ENCODE results near the gene OLFM1.

OLFM1 gene

GRCh38 chr9:135083241-135083810 is 4.1 kb upstream of the OLFM1 start:
- Mint-ChIP-seq H3K36me3 (ENCODE audit: insufficient read depth) (no peaks in the 10 kb centered on the region), H3K9me3 (no peaks in the 10 kb centered on the region), H3K4me3 (no peak overlapping the region), H3K27me3 (peaks cover 54% of the 10 kb centered on the region), H3K4me1 (no peaks in the 10 kb centered on the region), H3K27ac (ENCODE audit: low read depth) (no peak overlapping the region)
- DNase-seq (ENCODE audit: low spot score in 2 of 2) (no peak), ATAC-seq (replicated peaks; ENCODE audit: extremely low read depth, poor library complexity, severe bottlenecking) (no peak)

- H3K36me3 Mint-ChIP-seq (ENCODE audit: insufficient read depth) = no peaks in the 10 kb centered on the region
- no peak for DNase-seq (ENCODE audit: low spot score in 2 of 2)
- H3K9me3 Mint-ChIP-seq = no peaks in the 10 kb centered on the region
- ATAC-seq (replicated peaks; ENCODE audit: extremely low read depth, poor library complexity, severe bottlenecking) = no peak
- no peaks in the 10 kb centered on the region for H3K4me1 Mint-ChIP-seq
- peaks cover 49% of the 10 kb centered on the region for H3K27me3 Mint-ChIP-seq
- H3K4me3 Mint-ChIP-seq = no peak overlapping the region
- no peak overlapping the region for H3K27ac Mint-ChIP-seq (ENCODE audit: low read depth)
Measured at GRCh38 chr9:135083831-135084230, 3.6 kb upstream of the OLFM1 start.

- Mint-ChIP-seq H3K9me3 (no peaks in the 10 kb centered on the region), H3K36me3 (ENCODE audit: insufficient read depth) (no peaks in the 10 kb centered on the region), H3K4me3 (no peak overlapping the region), H3K27ac (ENCODE audit: low read depth) (no peak overlapping the region), H3K27me3 (peaks cover 45% of the 10 kb centered on the region), H3K4me1 (no peaks in the 10 kb centered on the region)
- no peak for DNase-seq (ENCODE audit: low spot score in 2 of 2)
- ATAC-seq (replicated peaks; ENCODE audit: extremely low read depth, poor library complexity, severe bottlenecking) = no peak
Measured at GRCh38 chr9:135084262-135084661, 3.2 kb upstream of the OLFM1 start.

GRCh38 chr9:135084881-135085760 is 2.3 kb upstream of the OLFM1 start:
- DNase-seq (ENCODE audit: low spot score in 2 of 2) (no peak), ATAC-seq (replicated peaks; ENCODE audit: extremely low read depth, poor library complexity, severe bottlenecking) (no peak)
- H3K9me3 Mint-ChIP-seq = no peaks in the 10 kb centered on the region
- H3K4me3 Mint-ChIP-seq = no peak overlapping the region
- H3K4me1 Mint-ChIP-seq = no peaks in the 10 kb centered on the region
- peaks cover 40% of the 10 kb centered on the region for H3K27me3 Mint-ChIP-seq
- H3K36me3 Mint-ChIP-seq (ENCODE audit: insufficient read depth) = no peaks in the 10 kb centered on the region
- no peak overlapping the region for H3K27ac Mint-ChIP-seq (ENCODE audit: low read depth)

GRCh38 chr9:135085830-135086546 is 1.5 kb upstream of the OLFM1 start:
- no peaks in the 10 kb centered on the region for H3K36me3 Mint-ChIP-seq (ENCODE audit: insufficient read depth)
- DNase-seq (ENCODE audit: low spot score in 2 of 2) (no peak), ATAC-seq (replicated peaks; ENCODE audit: extremely low read depth, poor library complexity, severe bottlenecking) (no peak)
- H3K4me1 Mint-ChIP-seq = no peaks in the 10 kb centered on the region
- H3K4me3 Mint-ChIP-seq = no peak overlapping the region
- no peaks in the 10 kb centered on the region for H3K9me3 Mint-ChIP-seq
- H3K27me3 Mint-ChIP-seq = peaks cover 40% of the 10 kb centered on the region
- H3K27ac Mint-ChIP-seq (ENCODE audit: low read depth) = no peak overlapping the region

- no peak overlapping the region for H3K27ac Mint-ChIP-seq (ENCODE audit: low read depth)
- H3K4me3 Mint-ChIP-seq = no peak overlapping the region
- H3K9me3 Mint-ChIP-seq = peaks cover 7% of the 10 kb centered on the region
- no peak for ATAC-seq (replicated peaks; ENCODE audit: extremely low read depth, poor library complexity, severe bottlenecking)
- no peaks in the 10 kb centered on the region for H3K36me3 Mint-ChIP-seq (ENCODE audit: insufficient read depth)
- no peaks in the 10 kb centered on the region for H3K4me1 Mint-ChIP-seq
- peaks cover 40% of the 10 kb centered on the region for H3K27me3 Mint-ChIP-seq
- DNase-seq (ENCODE audit: low spot score in 2 of 2) = no peak
Measured at GRCh38 chr9:135086597-135087488, 625 bp upstream of the OLFM1 start.

GRCh38 chr9:135087899-135088347 is 455 bp downstream of the OLFM1 start:
- Mint-ChIP-seq H3K9me3 (peaks cover 7% of the 10 kb centered on the region), H3K4me3 (no peak overlapping the region), H3K36me3 (ENCODE audit: insufficient read depth) (no peaks in the 10 kb centered on the region), H3K27ac (ENCODE audit: low read depth) (no peak overlapping the region), H3K27me3 (peaks cover 37% of the 10 kb centered on the region), H3K4me1 (no peaks in the 10 kb centered on the region)
- ATAC-seq (replicated peaks; ENCODE audit: extremely low read depth, poor library complexity, severe bottlenecking) = no peak
- no peak for DNase-seq (ENCODE audit: low spot score in 2 of 2)

- H3K27me3 Mint-ChIP-seq = peaks cover 32% of the 10 kb centered on the region
- peaks cover 7% of the 10 kb centered on the region for H3K9me3 Mint-ChIP-seq
- H3K27ac Mint-ChIP-seq (ENCODE audit: low read depth) = no peak overlapping the region
- H3K4me3 Mint-ChIP-seq = no peak overlapping the region
- ATAC-seq (replicated peaks; ENCODE audit: extremely low read depth, poor library complexity, severe bottlenecking) (no peak), DNase-seq (ENCODE audit: low spot score in 2 of 2) (no peak)
- no peaks in the 10 kb centered on the region for H3K4me1 Mint-ChIP-seq
- H3K36me3 Mint-ChIP-seq (ENCODE audit: insufficient read depth) = no peaks in the 10 kb centered on the region
Measured at GRCh38 chr9:135088348-135088978, 995 bp downstream of the OLFM1 start.

GRCh38 chr9:135088979-135089847 is 1.7 kb downstream of the OLFM1 start:
- Mint-ChIP-seq H3K9me3 (peaks cover 7% of the 10 kb centered on the region), H3K4me3 (no peak overlapping the region), H3K4me1 (no peaks in the 10 kb centered on the region), H3K36me3 (ENCODE audit: insufficient read depth) (no peaks in the 10 kb centered on the region), H3K27me3 (peaks cover 24% of the 10 kb centered on the region), H3K27ac (ENCODE audit: low read depth) (no peak overlapping the region)
- ATAC-seq (replicated peaks; ENCODE audit: extremely low read depth, poor library complexity, severe bottlenecking) (no peak), DNase-seq (ENCODE audit: low spot score in 2 of 2) (no peak)

GRCh38 chr9:135090081-135090480 is 2.6 kb downstream of the OLFM1 start:
- Mint-ChIP-seq H3K4me1 (no peaks in the 10 kb centered on the region), H3K27me3 (peaks cover 15% of the 10 kb centered on the region)

GRCh38 chr9:135090547-135090946 is 3.1 kb downstream of the OLFM1 start:
- H3K27ac Mint-ChIP-seq (ENCODE audit: low read depth) = no peak overlapping the region
- H3K9me3 Mint-ChIP-seq = peaks cover 7% of the 10 kb centered on the region
- DNase-seq (ENCODE audit: low spot score in 2 of 2) (no peak), ATAC-seq (replicated peaks; ENCODE audit: extremely low read depth, poor library complexity, severe bottlenecking) (no peak)
- peaks cover 11% of the 10 kb centered on the region for H3K27me3 Mint-ChIP-seq
- no peaks in the 10 kb centered on the region for H3K4me1 Mint-ChIP-seq
- H3K36me3 Mint-ChIP-seq (ENCODE audit: insufficient read depth) = no peaks in the 10 kb centered on the region
- H3K4me3 Mint-ChIP-seq = no peak overlapping the region

More at GRCh38 chr9:135090081-135090480, 2.6 kb downstream of the OLFM1 start:
- peaks cover 7% of the 10 kb centered on the region for H3K9me3 Mint-ChIP-seq
- no peak overlapping the region for H3K27ac Mint-ChIP-seq (ENCODE audit: low read depth)
- ATAC-seq (replicated peaks; ENCODE audit: extremely low read depth, poor library complexity, severe bottlenecking) (no peak), DNase-seq (ENCODE audit: low spot score in 2 of 2) (no peak)
- H3K4me3 Mint-ChIP-seq = no peak overlapping the region
- H3K36me3 Mint-ChIP-seq (ENCODE audit: insufficient read depth) = no peaks in the 10 kb centered on the region

All from central memory CD8-positive, alpha-beta T cell (primary cell).